ENCODE data around the gene PITPNC1. TPM values are rescaled to one million over a fixed set of nuclear protein-coding genes. Genes with fewer than 3 reads are reported as not detected.

The PITPNC1 gene
- total RNA-seq, 4 donors from 2014 or later, result 14.1 to 35.5 (median 31.8) TPM

DNA sequence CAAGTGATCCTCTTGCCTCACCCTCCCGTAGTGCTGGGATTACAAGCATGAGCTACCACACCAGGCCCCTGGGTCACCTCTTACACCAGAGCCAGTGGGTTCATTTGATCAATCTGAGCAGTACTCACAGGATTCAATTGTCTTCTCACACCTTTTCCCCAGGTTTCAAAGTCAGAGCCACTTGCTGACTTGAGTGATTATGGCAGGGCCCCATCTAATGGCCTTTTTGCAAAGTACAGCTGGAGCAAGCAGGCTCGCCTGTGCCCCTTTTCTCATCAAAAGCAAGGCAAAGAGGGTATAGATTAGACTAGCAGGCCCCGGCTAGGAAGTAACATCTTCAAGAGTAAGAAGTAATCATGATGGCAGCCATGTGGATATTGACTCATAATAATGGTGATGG lies 225.9 kb downstream of the PITPNC1 start:
- WGBS, result 91% methylated on average over 3 of the region's 3 CpGs
- intact Hi-C loops (cut with DNase I), result loop anchor here (10.0 kb wide), 1 partner anchor 218 kb away; no protein-coding TSS in a partner anchor
- Histone ChIP-seq H3K4me3 (no peak overlapping the region), H3K36me3 (no peaks in the 10 kb centered on the region), H3K9me3 (no peaks in the 10 kb centered on the region), H3K27me3 (no peaks in the 10 kb centered on the region), H3K27ac (replicated peaks in 1 of 4) (no peak overlapping the region), H3K4me1 (peaks cover 29 to 39% (median 31%) of the 10 kb centered on the region in 4 donors)
- no peak for TF ChIP-seq POLR2AphosphoS5 (IDR thresholded peaks at IDR 0.05)
- TF ChIP-seq, protein P1, sequence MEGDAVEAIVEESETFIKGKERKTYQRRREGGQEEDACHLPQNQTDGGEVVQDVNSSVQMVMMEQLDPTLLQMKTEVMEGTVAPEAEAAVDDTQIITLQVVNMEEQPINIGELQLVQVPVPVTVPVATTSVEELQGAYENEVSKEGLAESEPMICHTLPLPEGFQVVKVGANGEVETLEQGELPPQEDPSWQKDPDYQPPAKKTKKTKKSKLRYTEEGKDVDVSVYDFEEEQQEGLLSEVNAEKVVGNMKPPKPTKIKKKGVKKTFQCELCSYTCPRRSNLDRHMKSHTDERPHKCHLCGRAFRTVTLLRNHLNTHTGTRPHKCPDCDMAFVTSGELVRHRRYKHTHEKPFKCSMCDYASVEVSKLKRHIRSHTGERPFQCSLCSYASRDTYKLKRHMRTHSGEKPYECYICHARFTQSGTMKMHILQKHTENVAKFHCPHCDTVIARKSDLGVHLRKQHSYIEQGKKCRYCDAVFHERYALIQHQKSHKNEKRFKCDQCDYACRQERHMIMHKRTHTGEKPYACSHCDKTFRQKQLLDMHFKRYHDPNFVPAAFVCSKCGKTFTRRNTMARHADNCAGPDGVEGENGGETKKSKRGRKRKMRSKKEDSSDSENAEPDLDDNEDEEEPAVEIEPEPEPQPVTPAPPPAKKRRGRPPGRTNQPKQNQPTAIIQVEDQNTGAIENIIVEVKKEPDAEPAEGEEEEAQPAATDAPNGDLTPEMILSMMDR (IDR thresholded peaks at IDR 0.05), result peak; percentile 30 to 47 (median 41)
- no peak for DNase-seq (ENCODE audit: extremely low spot score)

DNA sequence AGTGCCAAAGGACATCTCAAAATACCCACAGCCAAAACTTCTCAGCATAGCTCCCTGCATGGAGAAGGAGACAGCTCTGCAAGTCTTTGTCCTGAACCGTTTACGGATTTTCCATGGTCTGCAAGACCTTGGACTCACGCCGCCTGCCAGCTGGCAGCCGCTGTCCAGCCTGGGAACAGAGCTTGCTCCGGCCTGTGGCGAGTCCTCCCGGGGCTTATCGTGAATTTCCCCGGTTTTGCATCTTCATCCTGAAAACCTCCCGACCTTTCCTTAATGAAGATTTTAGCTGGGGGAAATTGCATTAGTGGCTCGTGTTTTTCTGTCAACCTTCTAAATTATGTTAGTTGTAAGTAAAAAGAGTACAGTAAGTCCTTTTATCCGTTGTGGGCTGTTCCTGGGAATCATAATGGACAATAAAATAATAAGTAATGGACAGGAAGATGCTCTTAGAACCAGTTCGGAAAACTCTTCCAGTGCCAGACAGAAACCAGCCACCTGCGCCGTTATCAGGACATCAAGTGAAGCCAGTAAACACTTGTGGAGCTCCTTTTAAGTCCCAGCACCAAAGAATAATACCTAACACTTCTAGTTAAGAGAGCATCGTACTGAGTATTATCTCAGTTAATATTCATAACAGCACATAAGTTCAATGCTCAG lies 228.3 kb downstream of the PITPNC1 start:
- DNase-seq (ENCODE audit: extremely low spot score), result no peak
- intact Hi-C loops (cut with DNase I), result loop anchor here (10.0 kb wide), 1 partner anchor 221 kb away; no protein-coding TSS in a partner anchor
- TF ChIP-seq POLR2A (IDR thresholded peaks at IDR 0.05; ENCODE audit: low read depth) (no peak), POLR2AphosphoS5 (IDR thresholded peaks at IDR 0.05) (peak in 1 of 2 donors; percentile 37), EP300 (IDR thresholded peaks at IDR 0.05) (no peak)
- TF ChIP-seq, protein P1 (IDR thresholded peaks at IDR 0.05), result no peak
- Histone ChIP-seq H3K36me3 (no peaks in the 10 kb centered on the region), H3K4me1 (peaks cover 29 to 44% (median 31%) of the 10 kb centered on the region in 4 donors), H3K4me3 (no peak overlapping the region), H3K27ac (replicated peaks in 1 of 4) (peak overlapping the region in 3 of 4 donors; percentile 5 to 51 (median 25)), H3K9me3 (no peaks in the 10 kb centered on the region), H3K27me3 (no peaks in the 10 kb centered on the region)
- 62% methylated on average over 17 of the region's 17 CpGs for WGBS

DNA sequence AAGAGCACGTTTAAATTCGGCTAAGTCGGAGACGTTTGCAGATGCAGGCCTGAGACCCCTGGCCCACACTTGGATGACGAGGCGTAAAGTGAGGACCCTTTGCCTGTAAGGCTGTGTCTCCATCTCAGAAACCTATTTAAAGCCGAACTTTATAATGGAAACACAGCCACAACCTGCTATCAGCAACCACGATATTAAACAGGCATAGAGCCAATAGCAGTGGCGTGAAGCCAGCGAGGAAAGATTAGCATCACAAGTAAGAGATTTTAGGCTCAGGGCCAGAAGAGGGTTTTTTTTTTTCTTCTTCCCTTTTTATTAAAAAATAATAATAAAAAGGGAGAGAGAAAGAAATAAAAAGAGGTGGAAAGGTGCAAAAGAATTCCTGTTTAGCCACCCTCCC lies 229.4 kb downstream of the PITPNC1 start:
- no peaks in the 10 kb centered on the region for H3K9me3 ChIP-seq
- DNase-seq (ENCODE audit: extremely low spot score), result no peak
- H3K4me3 ChIP-seq, result no peak overlapping the region
- no peaks in the 10 kb centered on the region for H3K36me3 ChIP-seq
- H3K4me1 ChIP-seq, result peaks cover 29 to 44% (median 31%) of the 10 kb centered on the region in 4 donors
- TF ChIP-seq, protein P1 (IDR thresholded peaks at IDR 0.05), result no peak
- no peak for TF ChIP-seq POLR2A (IDR thresholded peaks at IDR 0.05; ENCODE audit: low read depth)
- TF ChIP-seq POLR2AphosphoS5 (IDR thresholded peaks at IDR 0.05), result no peak
- no peak for TF ChIP-seq EP300 (IDR thresholded peaks at IDR 0.05)
- intact Hi-C loops (cut with DNase I), result loop anchor here (10.0 kb wide), 1 partner anchor 222 kb away; no protein-coding TSS in a partner anchor
- 42% methylated on average over 10 of the region's 10 CpGs for WGBS
- peak overlapping the region in 3 of 4 donors; percentile 3 to 41 (median 5) for H3K27ac ChIP-seq (replicated peaks in 1 of 4)
- H3K27me3 ChIP-seq, result no peaks in the 10 kb centered on the region

DNA sequence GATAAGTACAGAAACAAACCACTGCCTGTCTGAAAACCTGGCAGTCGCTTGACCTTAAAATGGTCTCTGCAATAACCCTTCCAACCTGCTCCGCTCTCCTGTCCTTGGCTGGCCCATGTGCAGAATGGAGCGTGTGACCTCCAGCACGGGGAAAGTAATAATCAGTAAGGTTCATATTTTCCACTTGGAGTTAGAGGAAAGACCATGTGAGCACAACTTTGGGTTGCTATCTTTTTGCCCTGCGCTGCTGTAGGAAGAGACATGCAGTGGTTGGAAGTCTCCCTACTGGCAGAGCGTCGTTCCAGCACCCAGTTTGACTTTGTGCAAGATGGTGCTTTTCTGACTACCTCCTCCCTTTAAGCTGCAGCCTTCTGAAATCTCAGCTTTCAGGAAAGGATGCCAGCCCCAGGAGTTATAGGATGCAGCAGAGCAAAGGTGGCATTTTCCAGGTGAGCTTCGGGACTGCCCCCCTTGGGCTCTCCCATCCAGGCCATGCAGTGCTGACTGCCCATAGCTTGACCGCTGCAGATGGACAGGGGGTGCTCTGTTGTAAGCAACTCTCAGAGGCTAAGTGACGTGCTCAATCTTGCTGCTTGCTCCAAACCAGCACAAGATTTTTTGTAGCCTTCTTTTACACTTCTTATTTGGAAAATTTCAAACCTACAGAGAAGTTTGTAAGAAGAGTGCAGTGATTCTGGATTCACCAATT lies 230.0 kb downstream of the PITPNC1 start:
- no peaks in the 10 kb centered on the region for H3K9me3 ChIP-seq
- DNase-seq (ENCODE audit: extremely low spot score), result no peak
- H3K27ac ChIP-seq (replicated peaks in 1 of 4), result peak overlapping the region in 2 of 4 donors; percentile 5 to 41
- H3K4me3 ChIP-seq, result no peak overlapping the region
- TF ChIP-seq POLR2AphosphoS5 (IDR thresholded peaks at IDR 0.05), result no peak
- TF ChIP-seq POLR2A (IDR thresholded peaks at IDR 0.05; ENCODE audit: low read depth), result no peak
- WGBS, result 70% methylated on average over 10 of the region's 10 CpGs
- intact Hi-C loops (cut with DNase I), result loop anchor here (10.0 kb wide), 1 partner anchor 222 kb away; no protein-coding TSS in a partner anchor
- no peaks in the 10 kb centered on the region for H3K27me3 ChIP-seq
- peaks cover 29 to 44% (median 31%) of the 10 kb centered on the region in 4 donors for H3K4me1 ChIP-seq
- no peaks in the 10 kb centered on the region for H3K36me3 ChIP-seq

DNA sequence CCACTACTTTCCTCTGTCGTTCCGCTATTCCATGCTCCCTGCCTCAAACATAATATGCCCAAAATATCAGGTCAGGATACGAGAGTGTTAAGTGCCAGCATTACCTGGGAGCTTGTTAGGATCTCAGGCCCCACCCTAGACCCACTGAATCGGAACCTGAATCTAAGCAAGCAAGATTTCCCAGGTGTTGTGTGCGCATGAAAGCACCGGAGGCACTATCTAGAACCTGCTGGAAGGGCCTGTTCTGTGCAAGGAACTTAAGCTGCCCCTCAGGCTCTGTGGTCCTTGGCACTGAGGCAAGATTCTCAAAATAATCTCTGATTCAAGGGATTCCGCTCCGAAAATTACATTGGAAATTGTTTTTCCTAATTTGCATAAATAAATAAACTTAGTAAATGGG lies 233.0 kb downstream of the PITPNC1 start:
- H3K4me3 ChIP-seq, result no peak overlapping the region
- no peak for DNase-seq (ENCODE audit: extremely low spot score)
- H3K9me3 ChIP-seq, result no peaks in the 10 kb centered on the region
- no peaks in the 10 kb centered on the region for H3K36me3 ChIP-seq
- H3K4me1 ChIP-seq, result peaks cover 24 to 27% (median 27%) of the 10 kb centered on the region in 4 donors
- WGBS, result 95% methylated on average over 8 of the region's 8 CpGs
- intact Hi-C loops (cut with DNase I), result no loop called here
- H3K27ac ChIP-seq (replicated peaks in 1 of 4), result no peak overlapping the region
- no peaks in the 10 kb centered on the region for H3K27me3 ChIP-seq
- TF ChIP-seq, protein P1 (IDR thresholded peaks at IDR 0.05), result no peak
- no peak for TF ChIP-seq EP300 (IDR thresholded peaks at IDR 0.05)
- no peak for TF ChIP-seq POLR2AphosphoS5 (IDR thresholded peaks at IDR 0.05)
- TF ChIP-seq POLR2A (IDR thresholded peaks at IDR 0.05; ENCODE audit: low read depth), result no peak

Data from esophagus muscularis mucosa (tissue), 4 donors.